Gastroesophageal sphincter (tissue), 3 donors: ENCODE data around the gene ELOVL5.

ENCODE experiments used
- POLR2AphosphoS5 ChIP-seq: sonication (generic); formaldehyde crosslinking; IDR thresholded peaks from one replicate; pipeline ENCODE4 v1.6.1; 2017; ENCODE audit warnings: antibody characterized with exemption
- TF ChIP-seq, protein P1 (sequence below), 4 experiments: fragments of 200-600 bp in 2 of 4; fragments of 450-650 bp in 2 of 4; sonication (generic) in 1 of 4; IDR thresholded peaks; one replicate each; pipeline ENCODE4 v1.5.1; 2017 to 2019; ENCODE audit warnings: antibody characterized with exemption in 4 of 4, mild to moderate bottlenecking in 2 of 4, moderate library complexity in 2 of 4

- TF ChIP-seq, protein P1, sequence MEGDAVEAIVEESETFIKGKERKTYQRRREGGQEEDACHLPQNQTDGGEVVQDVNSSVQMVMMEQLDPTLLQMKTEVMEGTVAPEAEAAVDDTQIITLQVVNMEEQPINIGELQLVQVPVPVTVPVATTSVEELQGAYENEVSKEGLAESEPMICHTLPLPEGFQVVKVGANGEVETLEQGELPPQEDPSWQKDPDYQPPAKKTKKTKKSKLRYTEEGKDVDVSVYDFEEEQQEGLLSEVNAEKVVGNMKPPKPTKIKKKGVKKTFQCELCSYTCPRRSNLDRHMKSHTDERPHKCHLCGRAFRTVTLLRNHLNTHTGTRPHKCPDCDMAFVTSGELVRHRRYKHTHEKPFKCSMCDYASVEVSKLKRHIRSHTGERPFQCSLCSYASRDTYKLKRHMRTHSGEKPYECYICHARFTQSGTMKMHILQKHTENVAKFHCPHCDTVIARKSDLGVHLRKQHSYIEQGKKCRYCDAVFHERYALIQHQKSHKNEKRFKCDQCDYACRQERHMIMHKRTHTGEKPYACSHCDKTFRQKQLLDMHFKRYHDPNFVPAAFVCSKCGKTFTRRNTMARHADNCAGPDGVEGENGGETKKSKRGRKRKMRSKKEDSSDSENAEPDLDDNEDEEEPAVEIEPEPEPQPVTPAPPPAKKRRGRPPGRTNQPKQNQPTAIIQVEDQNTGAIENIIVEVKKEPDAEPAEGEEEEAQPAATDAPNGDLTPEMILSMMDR (IDR thresholded peaks at IDR 0.05), result no peak
- TF ChIP-seq POLR2AphosphoS5, result no peak
Observed at GRCh38 chr6:53358440-53359094, 9.8 kb upstream of the ELOVL5 start.
